Left ventricle myocardium superior (tissue), 1 donor: Measurements from ENCODE around the gene CDH18. TPM values are rescaled to one million over a fixed set of nuclear protein-coding genes. Genes with fewer than 3 reads are reported as not detected.

ENCODE experiments used
- ATAC-seq: fragments of 200-7000 bp; cut with Tn5 transposase; one replicate; pipeline ENCODE4 v1.9.1; 2020; ENCODE audit warnings: mild to moderate bottlenecking, moderate library complexity
- DNase-seq: peaks from one replicate; pipeline ENCODE4 v3.0.0-alpha.2; 2020
- intact Hi-C: fragments of 100-400 bp; cut with micrococcal nuclease; formaldehyde crosslinking; loops from one replicate; pipeline ENCODE4 v1.11.0; 2022
- total RNA-seq: library from RNA; stranded (reverse); fragmentation: NEBNext Ultra II Directional; extraction: Animal tissue kit (Norgen Biotek cat#: 25700); gene quantifications from one replicate; pipeline ENCODE4 v1.2.1, GENCODE V29; 2021
- donor health status: DM: no; HTN: yes; CAD: no; lungs with severe emphysema.

The CDH18 gene
- total RNA-seq, 1 donor from 2014 or later = not detected

- DNase-seq (no peak), ATAC-seq (no peak)
- intact Hi-C loops = no loop called here
These were observed 57.5 kb downstream of the CDH18 start for GRCh38 chr5:19930451-19930850.

- intact Hi-C loops = no loop called here
- DNase-seq (no peak), ATAC-seq (no peak)
These were observed 59.2 kb downstream of the CDH18 start for GRCh38 chr5:19928562-19929421.

GRCh38 chr5:19927919-19928318 is 60.1 kb downstream of the CDH18 start:
- DNase-seq = no peak
- intact Hi-C loops = no loop called here
- ATAC-seq = no peak

- intact Hi-C loops = no loop called here
- no peak for DNase-seq
- no peak for ATAC-seq
These were observed 60.8 kb downstream of the CDH18 start for GRCh38 chr5:19927170-19927569.

- DNase-seq (no peak), ATAC-seq (no peak)
- intact Hi-C loops = no loop called here
These were observed 64.3 kb downstream of the CDH18 start for GRCh38 chr5:19923742-19924141.

GRCh38 chr5:19920761-19921160 is 67.2 kb downstream of the CDH18 start:
- DNase-seq (no peak), ATAC-seq (no peak)
- intact Hi-C loops = no loop called here

DNA sequence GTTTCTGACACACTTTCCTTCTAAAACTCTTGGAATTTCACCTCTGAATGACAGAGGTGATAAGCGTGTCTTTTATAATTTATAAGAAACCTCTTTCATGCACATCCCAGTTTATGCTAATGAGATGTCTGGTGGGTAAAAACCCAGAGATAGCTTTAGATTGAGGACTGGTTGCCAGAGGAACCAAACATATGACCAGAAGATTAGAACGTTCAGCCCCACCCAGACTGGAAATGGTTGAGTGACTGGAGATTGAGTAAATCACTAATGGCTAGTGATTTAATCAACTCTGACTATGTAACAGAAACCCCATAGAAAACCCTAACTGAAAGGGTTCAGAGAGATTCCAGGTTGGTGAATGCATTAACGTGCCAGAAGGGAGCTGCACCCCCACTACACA is 69.2 kb downstream of the CDH18 start:
- intact Hi-C loops = no loop called here
- ATAC-seq (no peak), DNase-seq (no peak)

- DNase-seq (no peak), ATAC-seq (no peak)
- intact Hi-C loops = no loop called here
These were observed 70.3 kb downstream of the CDH18 start for GRCh38 chr5:19917588-19918122.

- no peak for DNase-seq
- ATAC-seq = no peak
- intact Hi-C loops = no loop called here
These were observed 77.9 kb downstream of the CDH18 start for GRCh38 chr5:19910136-19910535.

GRCh38 chr5:19904766-19905165 is 83.2 kb downstream of the CDH18 start:
- DNase-seq = no peak
- ATAC-seq = no peak
- intact Hi-C loops = no loop called here

DNA sequence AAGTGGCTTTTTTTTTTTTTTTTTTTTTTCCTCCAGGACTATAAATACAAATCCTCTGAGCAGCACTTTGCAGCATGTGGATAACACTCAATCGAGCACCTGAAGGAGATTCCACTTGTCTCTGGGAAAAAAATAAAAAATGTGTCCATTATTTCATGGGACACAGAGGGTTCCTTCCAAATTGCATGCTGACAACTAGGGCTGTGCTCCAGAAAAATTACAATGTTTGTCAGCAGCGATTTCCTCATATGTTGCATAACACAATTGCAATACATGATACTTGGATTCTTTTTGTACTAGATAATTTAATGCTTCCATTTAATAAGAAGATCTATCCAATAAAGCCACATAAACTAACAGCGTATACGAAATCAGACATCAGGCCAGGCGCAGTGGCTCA is 84.4 kb downstream of the CDH18 start:
- ATAC-seq = no peak
- intact Hi-C loops = no loop called here
- no peak for DNase-seq

GRCh38 chr5:19902316-19902934 is 85.6 kb downstream of the CDH18 start:
- intact Hi-C loops = no loop called here
- ATAC-seq (peak; percentile 29), DNase-seq (no peak)

DNA sequence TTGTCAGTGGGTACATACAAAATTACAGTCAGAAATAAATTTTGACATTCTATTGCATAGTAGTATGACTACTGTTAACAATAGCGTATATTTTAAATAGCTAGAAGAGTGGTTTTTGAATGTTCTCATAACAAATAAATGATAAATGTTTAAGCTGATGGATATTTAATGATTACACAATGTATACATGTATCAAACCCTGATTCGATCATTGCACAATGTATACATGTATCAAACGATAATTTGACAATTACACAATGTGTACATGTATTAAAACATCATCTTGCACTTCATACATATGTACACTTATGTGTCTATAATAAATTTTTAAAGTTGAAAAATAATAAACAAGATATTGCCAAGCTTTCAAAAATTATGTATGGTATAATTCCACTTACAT is 87.7 kb downstream of the CDH18 start:
- ATAC-seq (no peak), DNase-seq (no peak)
- intact Hi-C loops = no loop called here

- intact Hi-C loops = no loop called here
- ATAC-seq (no peak), DNase-seq (no peak)
These were observed 96.3 kb downstream of the CDH18 start for GRCh38 chr5:19891658-19892057.

GRCh38 chr5:19886123-19886917 is 101.7 kb downstream of the CDH18 start:
- no peak for DNase-seq
- ATAC-seq = no peak
- intact Hi-C loops = no loop called here

DNA sequence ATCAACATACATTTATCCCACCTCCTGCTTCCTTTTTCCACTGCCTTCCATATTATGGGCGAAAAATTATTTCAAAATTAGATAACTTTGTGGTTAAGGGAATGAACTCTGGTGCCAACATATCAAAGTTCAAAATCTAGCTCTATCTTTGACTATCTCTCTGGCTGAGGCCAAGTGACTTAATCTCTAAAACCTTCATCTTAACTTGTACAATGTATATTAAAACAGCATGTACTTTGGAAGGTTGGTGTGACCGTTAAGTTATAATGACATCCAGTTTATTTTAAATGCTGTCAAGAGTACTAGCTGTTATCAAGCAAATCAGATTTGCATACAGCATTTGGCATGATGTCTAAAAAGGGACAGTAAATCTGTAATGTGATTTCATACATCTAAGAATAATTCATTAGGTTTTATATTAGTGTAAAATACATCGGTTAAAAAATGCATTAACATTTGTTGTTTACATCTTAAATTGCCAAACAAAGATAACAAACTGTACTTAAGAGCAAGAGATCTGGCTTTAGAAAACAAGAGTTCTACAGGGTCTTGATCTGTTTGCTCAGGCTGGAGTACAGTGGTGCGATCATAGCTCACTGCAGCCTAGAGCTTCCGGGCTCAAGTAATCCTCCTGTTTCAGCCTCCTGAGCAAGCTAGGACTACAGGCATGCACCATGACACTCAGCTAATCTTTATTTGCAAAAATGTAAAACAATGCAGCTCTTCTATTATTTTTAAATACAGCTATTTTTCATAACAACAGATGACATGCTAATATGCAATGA is 102.8 kb downstream of the CDH18 start:
- intact Hi-C loops = no loop called here
- ATAC-seq = no peak

DNA sequence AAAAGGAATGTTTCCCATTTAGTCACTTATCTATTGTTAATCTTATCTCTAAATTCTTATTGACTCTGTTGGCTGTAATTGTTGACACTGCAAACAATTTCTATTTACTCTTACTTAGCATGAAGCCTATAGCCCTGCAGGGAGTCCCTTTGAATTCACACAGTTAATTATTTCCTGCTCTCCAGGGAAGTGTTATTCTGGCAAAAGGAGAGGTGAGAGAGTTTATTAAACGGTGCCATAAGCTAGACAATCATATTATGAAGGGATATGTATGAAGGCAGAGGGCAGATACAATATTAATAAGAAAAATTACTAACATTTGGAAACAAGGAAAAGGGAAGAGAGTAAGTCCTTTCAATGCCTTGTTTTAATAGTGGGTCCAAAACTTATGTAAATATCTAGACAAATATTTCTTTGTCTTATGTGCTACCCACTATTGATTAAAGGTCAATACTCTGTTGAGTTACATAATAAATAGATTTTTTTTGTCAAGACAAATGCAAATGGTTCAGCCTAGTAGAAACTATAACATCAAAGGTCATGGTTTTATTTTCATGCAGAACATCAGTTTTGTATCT is 107.1 kb downstream of the CDH18 start:
- no peak for DNase-seq
- intact Hi-C loops = no loop called here
- ATAC-seq = no peak

More for the DNA sequence above, 102.8 kb downstream of the CDH18 start:
- DNase-seq = no peak

DNA sequence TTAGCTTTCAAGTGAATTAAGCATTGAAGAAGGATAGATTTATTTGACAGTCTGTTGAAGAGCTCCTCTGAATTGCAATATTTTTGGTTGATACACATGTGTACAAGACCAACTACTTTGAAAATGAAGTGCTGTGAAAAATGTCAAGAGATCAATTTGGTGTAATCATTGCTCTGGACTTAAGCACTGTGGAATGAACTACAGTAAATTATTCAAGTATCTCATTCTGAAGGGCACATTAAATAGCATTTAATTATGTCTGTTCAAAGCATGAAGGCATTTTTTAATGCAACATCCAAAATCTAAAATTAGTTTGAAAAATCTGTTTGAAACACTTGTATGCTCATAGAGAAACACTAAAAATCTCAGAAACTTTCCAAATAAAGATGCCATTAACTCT is 107.5 kb downstream of the CDH18 start:
- ATAC-seq (no peak), DNase-seq (no peak)
- intact Hi-C loops = no loop called here

DNA sequence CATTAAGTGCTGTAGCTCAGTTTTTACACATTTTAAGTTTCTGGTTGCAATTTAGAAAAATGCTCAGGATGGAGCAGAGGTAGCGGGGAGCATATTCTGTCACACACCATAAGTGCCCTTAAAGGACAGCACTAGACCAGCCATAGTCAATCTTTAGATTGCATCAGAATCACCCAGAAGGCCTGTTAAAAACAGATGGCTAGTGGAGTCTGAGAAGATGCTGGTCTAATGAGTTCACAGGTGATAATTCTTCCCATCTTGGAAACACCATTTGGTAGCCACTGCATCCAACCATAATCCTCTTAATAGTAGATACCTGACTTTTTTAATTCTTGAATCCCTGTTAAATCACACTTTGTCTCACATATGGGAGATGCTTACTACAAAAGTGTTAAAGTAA is 113.2 kb downstream of the CDH18 start:
- intact Hi-C loops = no loop called here
- no peak for DNase-seq
- ATAC-seq = no peak
